Fibroblast of lung (primary cell): ENCODE results near the gene CCDC190. TPM values are rescaled to one million over a fixed set of nuclear protein-coding genes. Genes with fewer than 3 reads are reported as not detected.
A peak's percentile ranks its signal among the peaks of the same experiment; 100 is the strongest.

ENCODE experiments used
- DNase-seq, 2 donors: peaks; one replicate each; pipeline versions ENCODE4 v3.0.0 to v3.0.0-alpha.2; 2010; ENCODE audit warnings: low read depth in 2 of 2
- H2AFZ ChIP-seq: 2 replicates; pipeline ENCODE4 v1.5.1; 2012; ENCODE audit warnings: low read length, control low read depth, inconsistent platforms
- H3K27ac ChIP-seq: 2 replicates; pipeline ENCODE4 v1.5.1; 2011; ENCODE audit warnings: low read length, control low read depth; ENCODE audit not compliant: insufficient read depth
- H3K27me3 ChIP-seq: 2 replicates; pipeline ENCODE4 v1.5.1; 2011; ENCODE audit warnings: mild to moderate bottlenecking, low read length; ENCODE audit not compliant: control insufficient read depth, insufficient read depth
- H3K36me3 ChIP-seq: 2 replicates; pipeline ENCODE4 v1.5.1; 2011; ENCODE audit warnings: low read length; ENCODE audit not compliant: control insufficient read depth, insufficient read depth
- H3K4me1 ChIP-seq: 2 replicates; pipeline ENCODE4 v1.5.1; 2011; ENCODE audit warnings: low read length; ENCODE audit not compliant: control insufficient read depth, insufficient read depth; ENCODE audit errors: extremely low read depth
- H3K4me2 ChIP-seq: 2 replicates; pipeline ENCODE4 v1.5.1; 2011; ENCODE audit warnings: low read length, control low read depth; ENCODE audit not compliant: insufficient read depth; ENCODE audit errors: extremely low read depth
- H3K4me3 ChIP-seq, 4 experiments: fragments of 200-600 bp in 1 of 4; sonication (generic) in 1 of 4; replicated peaks in 1 of 4; 2 replicates each; pipeline ENCODE4 v1.5.1; 2011 to 2016; ENCODE audit warnings: low read length in 4 of 4, low read depth in 3 of 4, mild to moderate bottlenecking in 3 of 4, control low read depth in 2 of 4, inconsistent platforms in 1 of 4, mixed read lengths in 1 of 4; ENCODE audit not compliant: insufficient read depth in 1 of 4; ENCODE audit errors: control extremely low read depth in 1 of 4
- H3K79me2 ChIP-seq: 2 replicates; pipeline ENCODE4 v1.5.1; 2012; ENCODE audit warnings: mild to moderate bottlenecking, low read length, inconsistent platforms; ENCODE audit not compliant: control insufficient read depth, insufficient read depth
- H3K9ac ChIP-seq: 2 replicates; pipeline ENCODE4 v1.5.1; 2011; ENCODE audit warnings: mild to moderate bottlenecking, low read length, control low read depth; ENCODE audit not compliant: insufficient read depth
- H3K9me3 ChIP-seq: 2 replicates; pipeline ENCODE4 v1.5.1; 2012; ENCODE audit warnings: low read depth, low read length; ENCODE audit not compliant: control insufficient read depth, insufficient read depth
- H4K20me1 ChIP-seq: 2 replicates; pipeline ENCODE4 v1.5.1; 2011; ENCODE audit warnings: low read length; ENCODE audit not compliant: control insufficient read depth, insufficient read depth; ENCODE audit errors: extremely low read depth
- CTCF ChIP-seq, 2 donors: IDR thresholded peaks in 1 of 2; conservative IDR thresholded peaks in 1 of 2; 1 replicate in 1 of 2; 2 replicates in 1 of 2; pipeline ENCODE4 v1.5.1; 2011 to 2012; ENCODE audit warnings: low read length in 2 of 2, control low read depth in 1 of 2, inconsistent platforms in 1 of 2, low read depth in 1 of 2, mild to moderate bottlenecking in 1 of 2
- EZH2 ChIP-seq: IDR thresholded peaks from 2 replicates; pipeline ENCODE4 v1.5.1; 2012; ENCODE audit warnings: low read length, control low read depth, mild to moderate bottlenecking; ENCODE audit errors: missing control alignments
- polyA plus RNA-seq, 2 donors: library from polyadenylated mRNA; depleted of rRNA in 1 of 2; stranded (reverse) in 1 of 2; unstranded in 1 of 2; fragments of >200 nt; gene quantifications; 2 replicates each; pipeline ENCODE4 v1.2.1, GENCODE V29; 2011 to 2012; ENCODE audit warnings: missing spikeins in 1 of 2
- total RNA-seq: library from RNA; depleted of rRNA; stranded (reverse); fragments of >200 nt; gene quantifications from 2 replicates; pipeline ENCODE4 v1.2.1, GENCODE V29; 2014

CCDC190 gene
- total and polyA plus RNA-seq, 2 donors (not counting 1 experiment from before 2014, with no cell fraction given): 0.36 TPM; not detected in 1

GRCh38 chr1:162857850-162858249 is 3.1 kb downstream of the CCDC190 start:
- Histone ChIP-seq H4K20me1 (no peaks in the 10 kb centered on the region), H3K27me3 (no peaks in the 10 kb centered on the region), H3K4me1 (peaks cover 13% of the 10 kb centered on the region), H3K9me3 (no peaks in the 10 kb centered on the region), H3K4me2 (peak overlapping the region; percentile 26), H3K36me3 (no peaks in the 10 kb centered on the region), H3K27ac (no peak overlapping the region), H3K9ac (no peak overlapping the region), H3K79me2 (no peaks in the 10 kb centered on the region), H3K4me3 (no peak overlapping the region), H2AFZ (no peak overlapping the region)
- DNase-seq: peak; percentile 40 to 72
- TF ChIP-seq EZH2 (no peak), CTCF (conservative IDR thresholded peaks at IDR 0.05 in 1 of 2, IDR thresholded peaks at IDR 0.05 in 1 of 2; ENCODE audit: low read depth in 1 of 2, low read length in 2 of 2) (no peak)

- no peak overlapping the region for H2AFZ ChIP-seq
- no peaks in the 10 kb centered on the region for H3K9me3 ChIP-seq
- H4K20me1 ChIP-seq: no peaks in the 10 kb centered on the region
- H3K9ac ChIP-seq: no peak overlapping the region
- H3K27ac ChIP-seq: peak overlapping the region; percentile 29
- no peaks in the 10 kb centered on the region for H3K79me2 ChIP-seq
- DNase-seq: peak; percentile 74 to 99
- no peaks in the 10 kb centered on the region for H3K36me3 ChIP-seq
- TF ChIP-seq EZH2 (no peak), CTCF (conservative IDR thresholded peaks at IDR 0.05 in 1 of 2, IDR thresholded peaks at IDR 0.05 in 1 of 2; ENCODE audit: low read depth in 1 of 2, low read length in 2 of 2) (no peak)
- peaks cover 13% of the 10 kb centered on the region for H3K4me1 ChIP-seq
- H3K27me3 ChIP-seq: no peaks in the 10 kb centered on the region
- H3K4me3 ChIP-seq: no peak overlapping the region
- no peak overlapping the region for H3K4me2 ChIP-seq
Observed at GRCh38 chr1:162856260-162856659, 4.7 kb downstream of the CCDC190 start.

- Histone ChIP-seq H3K27me3 (no peaks in the 10 kb centered on the region), H3K9me3 (no peaks in the 10 kb centered on the region), H3K9ac (no peak overlapping the region), H3K4me3 (no peak overlapping the region), H3K4me2 (no peak overlapping the region), H3K79me2 (no peaks in the 10 kb centered on the region), H3K36me3 (no peaks in the 10 kb centered on the region), H3K4me1 (peaks cover 13% of the 10 kb centered on the region), H2AFZ (no peak overlapping the region), H4K20me1 (no peaks in the 10 kb centered on the region), H3K27ac (peak overlapping the region; percentile 29)
- DNase-seq: peak; percentile 55 to 80
- TF ChIP-seq EZH2 (no peak), CTCF (conservative IDR thresholded peaks at IDR 0.05 in 1 of 2, IDR thresholded peaks at IDR 0.05 in 1 of 2; ENCODE audit: low read depth in 1 of 2, low read length in 2 of 2) (no peak)
Observed at GRCh38 chr1:162855461-162856150, 5.4 kb downstream of the CCDC190 start.
